Measurements from ENCODE around the gene CYP27B1.
"Not testable (repeated sequence)": the region's sequence is repeated elsewhere in the genome, so short reads cannot be mapped to it uniquely, and the experiment has no call there.

DNA sequence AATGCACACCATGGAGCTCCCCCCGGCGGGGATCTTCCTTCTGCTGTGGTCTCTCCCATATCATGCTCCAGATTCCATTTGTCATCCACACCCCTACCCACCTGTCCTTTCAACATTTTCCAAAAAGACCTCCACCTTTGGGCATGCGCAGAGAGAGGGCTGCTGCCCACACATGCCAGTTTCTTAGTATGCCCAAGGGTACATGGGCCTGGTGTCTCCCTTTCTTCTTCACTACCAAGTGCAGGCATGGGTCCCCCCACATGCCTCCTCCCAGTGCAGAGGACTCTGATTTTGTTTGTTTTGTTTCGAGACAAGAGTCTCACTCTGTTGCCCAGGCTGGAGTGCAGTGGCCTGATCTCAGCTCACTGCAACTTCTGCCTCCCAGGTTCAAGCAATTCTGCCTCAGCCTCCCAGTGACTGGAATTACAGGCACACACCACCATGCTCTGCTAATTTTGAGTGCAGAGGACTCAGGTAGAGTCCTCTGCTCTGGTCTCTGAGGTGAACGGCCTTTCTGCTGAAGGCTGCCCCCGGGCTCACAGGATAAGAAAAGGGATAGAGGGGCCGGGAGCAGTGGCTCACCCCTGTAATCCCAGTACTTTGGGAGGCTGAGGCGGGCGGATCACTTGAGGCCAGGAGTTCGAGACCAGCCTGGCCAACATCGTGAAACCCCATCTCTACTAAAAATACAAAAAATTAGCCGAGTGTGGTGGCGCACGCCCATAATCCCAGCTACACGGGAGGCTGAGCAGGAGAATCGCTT is 44.9 kb downstream of the CYP27B1 start:
- TF ChIP-seq, protein P1, sequence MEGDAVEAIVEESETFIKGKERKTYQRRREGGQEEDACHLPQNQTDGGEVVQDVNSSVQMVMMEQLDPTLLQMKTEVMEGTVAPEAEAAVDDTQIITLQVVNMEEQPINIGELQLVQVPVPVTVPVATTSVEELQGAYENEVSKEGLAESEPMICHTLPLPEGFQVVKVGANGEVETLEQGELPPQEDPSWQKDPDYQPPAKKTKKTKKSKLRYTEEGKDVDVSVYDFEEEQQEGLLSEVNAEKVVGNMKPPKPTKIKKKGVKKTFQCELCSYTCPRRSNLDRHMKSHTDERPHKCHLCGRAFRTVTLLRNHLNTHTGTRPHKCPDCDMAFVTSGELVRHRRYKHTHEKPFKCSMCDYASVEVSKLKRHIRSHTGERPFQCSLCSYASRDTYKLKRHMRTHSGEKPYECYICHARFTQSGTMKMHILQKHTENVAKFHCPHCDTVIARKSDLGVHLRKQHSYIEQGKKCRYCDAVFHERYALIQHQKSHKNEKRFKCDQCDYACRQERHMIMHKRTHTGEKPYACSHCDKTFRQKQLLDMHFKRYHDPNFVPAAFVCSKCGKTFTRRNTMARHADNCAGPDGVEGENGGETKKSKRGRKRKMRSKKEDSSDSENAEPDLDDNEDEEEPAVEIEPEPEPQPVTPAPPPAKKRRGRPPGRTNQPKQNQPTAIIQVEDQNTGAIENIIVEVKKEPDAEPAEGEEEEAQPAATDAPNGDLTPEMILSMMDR (IDR thresholded peaks at IDR 0.05), result not testable (repeated sequence)
- TF ChIP-seq POLR2A (IDR thresholded peaks at IDR 0.05), result not testable (repeated sequence)

Data from uterus (tissue), 2 donors.